GDM1 (cell line): ENCODE results near the gene SCP2D1.
A peak's percentile ranks its signal among the peaks of the same experiment; 100 is the strongest.
"Not testable (repeated sequence)": the region's sequence is repeated elsewhere in the genome, so short reads cannot be mapped to it uniquely, and the experiment has no call there.

ENCODE experiments used
- DNase-seq: peaks from one replicate; lab custom pipeline; 2025; lab: John Stamatoyannopoulos, UW

Gene SCP2D1

DNA sequence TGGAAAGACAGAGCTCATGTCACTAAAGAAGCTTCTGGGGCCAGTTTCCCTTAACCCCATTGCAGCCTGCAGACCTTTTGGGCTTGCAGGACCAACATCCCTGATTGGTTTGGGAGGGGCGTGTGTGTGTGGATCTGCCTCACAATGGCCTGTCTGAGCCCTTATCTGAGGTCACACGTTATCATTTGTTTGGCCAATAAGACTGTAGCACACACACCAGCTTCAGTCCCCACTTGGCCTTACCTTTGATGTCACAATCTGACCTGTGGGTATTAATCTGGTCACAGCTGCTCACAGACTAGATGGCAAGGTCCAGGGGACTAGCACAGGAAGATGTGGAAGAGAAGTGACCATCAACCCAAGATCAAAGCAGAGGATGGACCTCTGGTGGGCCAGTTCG is at the start of gene SCP2D1:
Gene SCP2D1, plus strand, starts transcription at position 301 of the 400 bp plus-strand sequence. Its CDS starts 33 bp downstream, at position 334.
- no peak for DNase-seq

DNA sequence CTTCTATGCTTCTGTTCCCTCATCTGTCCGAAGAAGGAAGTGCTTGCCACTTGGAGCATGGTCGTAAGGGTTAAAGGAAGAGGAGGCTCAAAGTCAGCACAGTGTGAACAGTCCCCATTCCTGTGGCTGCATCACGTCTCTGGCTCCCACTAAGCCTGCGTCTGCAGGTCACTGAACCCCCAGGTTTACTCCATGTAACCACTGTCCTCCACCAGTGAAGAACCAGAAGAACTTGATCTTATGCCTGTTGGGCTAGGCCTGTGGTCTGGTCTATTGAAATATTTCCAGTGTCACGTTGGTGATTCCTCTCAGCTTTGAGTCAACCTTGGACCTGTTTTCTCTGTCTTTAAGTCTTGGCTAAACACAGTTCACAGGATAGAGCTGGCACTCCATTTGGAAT is 45.9 kb upstream of the SCP2D1 start:
- no peak for DNase-seq

DNA sequence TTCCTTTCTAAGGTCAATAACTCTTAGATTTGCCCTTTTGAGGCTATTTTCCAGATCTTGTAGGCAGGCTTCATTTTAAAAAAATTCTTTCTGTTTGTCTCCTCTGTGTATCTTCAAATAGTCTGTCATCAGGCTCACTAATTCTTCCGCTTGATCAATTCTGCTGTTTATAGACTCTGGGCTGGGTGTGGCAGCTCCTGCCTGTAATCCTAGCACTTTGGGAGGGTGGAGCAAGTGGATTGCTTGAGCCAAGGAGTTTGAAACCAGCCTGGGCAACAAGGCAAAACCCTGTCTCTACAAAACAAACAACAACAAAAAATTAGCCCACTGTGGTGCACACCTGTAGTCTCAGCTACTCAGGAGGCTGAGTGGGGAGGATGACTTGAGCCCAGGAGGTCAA is 40.0 kb upstream of the SCP2D1 start:
- no peak for DNase-seq

DNA sequence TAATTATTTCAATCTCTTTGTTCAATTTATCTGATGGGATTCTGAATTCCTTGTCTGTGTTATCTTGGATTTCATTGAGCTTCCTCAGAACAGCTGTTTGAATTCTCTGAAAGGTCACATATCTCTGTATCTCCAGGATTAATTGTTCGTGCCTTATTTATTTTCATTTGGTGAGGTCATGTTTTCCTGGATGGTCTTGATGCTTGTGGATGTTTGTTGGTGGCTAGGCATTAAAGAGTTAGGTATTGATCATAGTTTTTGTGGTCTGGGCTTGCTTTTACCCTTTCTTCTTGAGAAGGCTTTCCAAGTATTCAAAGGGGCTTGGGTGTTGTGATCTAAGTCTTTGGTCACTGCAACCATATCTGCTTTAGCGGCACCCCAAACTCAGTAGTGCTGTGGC is 39.4 kb upstream of the SCP2D1 start:
- no peak for DNase-seq

DNA sequence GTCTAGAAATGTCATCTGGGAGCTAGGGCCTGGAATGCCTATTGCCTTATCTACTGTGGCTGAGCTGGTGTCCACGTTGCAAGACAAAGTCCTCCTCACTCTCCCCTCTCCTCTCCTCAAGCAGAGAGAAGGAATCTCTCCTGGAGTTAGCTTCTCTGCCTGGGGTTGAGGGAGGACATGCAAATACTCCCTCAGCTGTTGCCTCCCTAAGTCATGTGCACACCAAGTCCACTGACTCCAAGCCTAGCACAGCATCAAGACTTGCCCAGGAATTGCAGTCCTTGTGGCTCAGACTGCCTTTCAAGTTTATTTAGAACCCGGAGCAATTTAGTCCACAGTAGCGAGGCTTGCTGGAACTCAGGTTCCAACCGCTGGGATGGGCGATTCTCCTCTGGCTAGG is 38.0 kb upstream of the SCP2D1 start:
- no peak for DNase-seq

DNA sequence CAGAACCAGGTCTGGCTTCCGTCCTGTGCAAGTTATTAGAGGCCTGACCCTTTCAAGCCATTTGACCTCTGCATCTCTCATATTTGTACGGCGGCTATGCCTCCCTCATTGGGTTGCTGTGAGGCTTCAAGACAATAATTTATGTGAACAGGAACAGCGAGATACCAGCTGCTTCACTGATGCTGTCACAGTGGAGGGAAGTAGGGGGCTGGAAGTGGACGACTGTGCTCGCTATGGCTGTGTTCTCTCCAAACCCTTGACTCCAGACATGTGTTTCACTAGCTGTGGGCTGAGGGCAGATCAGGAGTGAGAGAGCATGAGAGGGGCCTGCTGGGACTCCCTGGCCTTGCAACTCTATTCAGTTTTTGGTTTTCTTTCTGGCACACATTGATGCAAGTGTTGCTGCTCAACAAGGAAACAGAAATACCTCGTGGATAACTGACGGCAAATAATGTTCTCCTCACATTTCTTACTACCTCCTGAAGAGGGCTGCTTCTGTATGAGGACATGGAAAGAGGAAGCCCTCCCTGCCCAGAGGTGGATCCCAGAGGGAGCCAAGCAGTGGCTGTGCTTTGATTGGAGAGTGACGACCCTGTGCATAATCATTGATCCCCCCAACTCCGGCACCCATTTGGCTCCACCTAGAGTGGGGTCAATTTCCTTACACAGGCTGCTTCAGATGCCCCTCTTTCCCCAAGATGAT is 34.7 kb upstream of the SCP2D1 start:
- DNase-seq = no peak

DNA sequence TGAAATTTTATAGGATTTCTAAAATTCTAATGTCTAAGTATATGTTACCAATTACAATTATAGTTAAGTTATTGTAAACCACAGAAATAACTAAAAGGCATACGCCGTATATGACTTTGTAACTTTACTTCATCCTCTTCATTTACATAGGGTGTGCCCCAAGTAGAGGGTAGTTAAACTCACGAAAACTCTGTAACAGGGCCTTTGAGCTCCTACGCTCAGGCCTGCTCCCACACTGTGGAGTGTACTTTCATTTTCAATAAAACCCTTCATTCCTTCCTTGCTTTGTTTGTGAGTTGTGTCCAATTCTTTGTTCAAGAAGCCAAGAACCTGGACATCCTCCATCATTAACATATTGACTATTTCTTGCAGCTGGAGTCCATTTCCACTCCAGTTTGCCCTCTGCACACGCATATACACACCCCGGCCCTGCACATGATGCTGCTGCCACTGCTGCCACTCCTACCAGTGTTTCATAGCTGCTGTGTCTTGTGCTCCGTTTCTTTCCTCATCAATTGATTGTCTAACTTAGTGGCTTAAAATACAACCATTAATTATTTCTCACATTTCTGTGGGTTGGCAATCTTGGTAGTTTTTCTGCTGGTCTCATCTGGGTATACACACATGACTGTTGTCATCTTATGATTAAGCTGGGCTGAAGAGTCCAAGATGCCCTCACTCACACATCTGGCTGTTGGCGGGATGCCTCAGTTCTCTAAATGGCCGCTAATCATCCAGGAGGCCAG is 33.0 kb upstream of the SCP2D1 start:
- no peak for DNase-seq

DNA sequence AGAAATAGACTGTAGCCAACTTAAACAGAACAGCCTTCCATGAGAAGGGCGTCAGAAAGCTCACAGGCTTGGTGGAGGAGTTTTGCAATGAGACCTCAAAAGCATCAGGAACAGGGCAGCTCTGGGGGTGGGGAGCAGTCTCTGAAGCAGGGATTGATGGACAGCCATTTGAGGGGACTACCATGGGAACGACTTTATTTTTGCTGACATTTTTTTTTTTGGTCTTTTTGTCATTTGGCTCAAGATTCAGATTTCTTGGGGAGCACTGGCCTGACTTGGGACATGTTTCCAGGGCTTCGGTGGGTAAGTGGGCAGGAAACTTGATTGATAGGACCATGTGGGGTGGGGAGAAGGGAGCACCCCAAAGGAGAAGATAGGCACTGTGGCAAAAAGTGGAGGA is 32.1 kb upstream of the SCP2D1 start:
- DNase-seq = no peak

DNA sequence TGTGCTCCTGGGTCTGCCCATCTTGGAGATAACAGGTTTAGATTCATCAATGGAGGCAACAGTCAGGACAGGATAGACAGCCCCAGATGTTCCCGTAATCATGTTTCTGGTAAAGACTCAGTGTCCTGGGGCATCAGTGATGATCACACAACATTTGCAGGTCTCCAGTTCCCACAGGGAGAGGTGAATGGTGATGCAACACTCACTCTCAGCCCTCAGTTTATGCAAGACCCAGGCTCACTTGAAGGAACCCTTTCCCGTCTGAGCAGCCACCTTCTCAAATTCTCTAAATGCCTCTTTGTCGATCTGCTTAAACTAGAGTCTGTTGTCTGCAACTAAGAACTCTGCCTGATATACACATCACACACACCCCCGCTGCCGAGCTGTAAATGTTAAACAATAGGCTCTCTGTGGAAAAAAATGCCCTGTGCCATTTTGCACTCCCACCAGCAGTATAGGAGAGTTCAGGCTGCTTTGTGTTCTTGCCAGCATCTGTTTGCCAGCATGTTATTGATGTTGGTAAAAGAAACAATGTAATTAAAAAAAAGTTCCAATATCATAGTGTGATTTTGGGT is 30.1 kb upstream of the SCP2D1 start:
- DNase-seq = no peak

DNA sequence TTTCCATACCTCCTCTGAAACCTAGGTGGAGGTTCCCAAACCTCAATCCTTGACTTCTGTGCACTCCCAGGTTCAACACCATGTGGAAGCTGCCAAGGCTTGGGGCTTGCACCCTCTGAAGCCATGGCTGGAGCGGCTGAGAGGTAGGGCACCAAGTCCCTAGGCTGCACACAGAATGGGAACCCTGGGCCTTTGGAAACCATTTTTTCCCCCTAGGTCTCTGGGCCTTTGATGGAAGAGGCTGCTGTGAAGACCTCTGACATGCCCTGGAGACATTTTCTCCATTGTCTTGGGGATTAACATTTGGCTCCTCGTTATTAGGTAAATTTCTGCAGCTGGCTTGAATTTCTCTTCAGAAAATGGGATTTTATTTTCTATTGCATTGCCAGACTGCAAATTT is 26.5 kb upstream of the SCP2D1 start:
- not testable (repeated sequence) for DNase-seq

DNA sequence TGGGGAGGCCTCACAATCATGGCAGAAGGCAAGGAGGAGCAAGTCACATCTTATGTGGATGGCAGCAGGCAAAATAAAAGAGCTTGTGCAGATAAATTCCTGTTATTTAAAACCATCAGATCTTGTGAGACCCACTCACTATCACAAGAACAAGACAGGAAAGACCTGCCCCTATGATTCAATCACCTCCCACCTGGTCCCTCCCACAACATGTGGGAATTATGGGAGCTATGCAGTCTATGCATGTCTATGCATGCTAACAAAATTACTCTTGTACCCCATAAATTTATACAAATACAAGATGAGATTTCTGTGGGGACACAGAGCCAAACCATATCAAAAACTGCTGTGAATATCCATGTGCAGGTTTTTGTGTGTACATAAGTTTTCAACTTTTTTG is 25.6 kb upstream of the SCP2D1 start:
- DNase-seq = no peak

DNA sequence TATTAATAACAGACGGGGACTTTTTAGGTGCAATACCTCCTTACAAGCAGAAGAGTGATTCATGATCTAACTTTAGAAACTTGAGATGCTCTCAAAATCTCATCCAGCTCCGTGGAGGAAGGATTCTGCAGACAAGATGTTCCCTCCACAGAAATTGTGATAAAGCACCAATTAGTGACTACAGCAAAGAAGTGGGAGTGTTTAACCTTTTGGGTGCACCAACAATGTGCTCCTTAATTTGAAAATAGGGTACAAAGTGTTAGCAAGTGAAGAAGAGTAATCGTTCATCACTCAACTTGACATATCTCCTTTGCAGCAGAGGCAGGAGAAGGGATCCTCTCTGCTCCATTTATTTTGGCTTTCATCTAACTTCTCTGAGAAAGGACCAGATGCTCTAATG is 22.8 kb upstream of the SCP2D1 start:
- no peak for DNase-seq

DNA sequence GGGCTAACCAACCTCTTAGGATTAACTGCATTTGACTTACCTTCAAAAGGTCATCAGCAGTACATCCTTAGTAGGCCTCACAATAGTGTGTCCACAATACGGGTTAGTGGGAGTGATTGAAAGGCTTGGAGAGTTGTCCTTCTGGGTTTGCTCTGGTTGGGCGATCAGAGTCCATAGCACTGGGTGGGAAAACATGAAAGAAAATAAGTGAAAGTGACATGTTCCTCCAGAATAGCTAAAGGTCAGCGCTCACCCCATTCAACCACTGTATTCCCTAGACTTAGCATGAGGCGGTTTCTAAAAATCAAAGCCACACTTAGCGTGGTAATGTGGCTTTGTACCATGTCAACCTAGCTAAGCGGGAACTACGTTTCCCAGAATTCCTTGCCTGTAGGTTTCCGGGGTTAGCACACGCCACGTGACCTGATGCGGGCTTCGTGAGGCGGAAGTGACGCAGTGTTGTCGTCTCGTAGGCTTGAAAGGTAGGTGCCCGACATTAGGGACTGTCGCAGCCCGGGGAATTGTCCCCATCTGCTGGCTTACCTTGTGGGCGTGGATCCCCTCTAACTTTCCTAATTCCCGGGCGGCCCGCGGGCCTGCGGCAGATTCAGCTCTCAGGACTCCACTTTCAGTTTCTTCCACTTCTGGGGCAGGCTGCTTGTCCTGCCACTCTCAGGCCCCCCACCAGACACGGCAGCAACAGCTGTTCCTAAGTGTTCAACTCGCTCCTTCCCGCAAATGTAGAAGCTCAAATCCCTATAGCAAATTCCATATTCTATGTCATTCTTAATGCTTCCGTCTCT is 19.8 kb upstream of the SCP2D1 start:
- peak; percentile 80 for DNase-seq

DNA sequence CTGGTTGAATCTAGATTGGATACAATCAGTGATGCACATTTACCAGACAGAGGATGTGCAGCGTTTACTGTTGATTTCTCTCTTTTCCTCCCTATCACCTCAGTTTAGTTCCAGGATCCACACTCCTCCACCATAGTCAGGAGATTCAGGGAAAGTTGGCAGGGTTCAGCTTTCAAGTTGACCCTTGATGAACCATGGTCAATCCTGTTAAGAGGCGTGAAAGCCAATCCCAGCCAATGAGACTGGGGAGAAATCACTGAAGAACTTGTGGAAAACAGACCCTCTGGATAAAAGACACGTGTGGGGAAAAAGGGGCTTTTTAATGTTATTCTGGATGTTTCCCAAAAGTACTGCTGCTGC is 19.2 kb upstream of the SCP2D1 start:
- no peak for DNase-seq

DNA sequence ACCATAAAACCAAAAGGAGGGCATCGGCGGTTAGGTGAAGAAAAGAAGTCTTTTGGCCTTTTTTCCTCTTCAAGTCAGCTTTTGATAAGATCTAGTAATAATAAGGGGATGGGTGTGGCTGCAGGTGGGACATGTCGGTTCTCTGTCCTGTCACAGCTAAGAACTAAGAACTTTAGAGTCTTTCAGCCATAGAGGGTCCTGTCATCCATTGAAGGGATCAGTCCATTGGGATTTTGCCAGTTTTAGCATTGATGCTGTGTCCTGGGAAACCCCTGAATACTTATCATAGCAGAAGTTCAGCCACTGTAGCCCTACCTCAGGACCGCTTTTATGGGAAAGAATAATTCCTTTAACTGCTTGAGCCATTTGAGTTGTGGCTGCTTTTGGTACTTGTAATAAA is 18.2 kb upstream of the SCP2D1 start:
- no peak for DNase-seq

DNA sequence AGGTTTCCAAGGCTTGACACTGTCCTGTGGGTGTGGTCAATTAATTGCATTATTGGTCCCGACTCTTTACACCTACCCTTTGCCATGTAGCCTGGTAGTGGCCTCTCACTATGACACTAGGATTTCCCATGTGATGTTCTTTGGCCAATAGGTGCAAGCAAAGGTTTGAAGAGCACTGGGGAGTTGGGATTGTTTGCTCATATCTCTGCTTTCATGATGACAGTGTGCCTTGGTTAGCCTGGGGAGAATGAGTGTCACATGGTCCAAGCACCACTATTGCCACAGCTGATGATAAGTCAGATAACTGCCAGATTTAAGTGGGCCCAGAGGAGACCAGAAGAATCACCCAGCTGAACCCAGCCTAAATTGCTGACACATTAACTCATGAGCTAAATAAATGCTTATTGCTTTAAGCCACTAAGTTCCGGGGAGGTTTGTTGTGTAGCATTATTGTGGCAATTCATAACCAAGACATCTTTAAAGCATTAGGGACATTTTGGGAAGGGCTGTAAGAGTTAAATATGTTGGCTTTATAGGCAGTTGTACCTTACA is 17.2 kb upstream of the SCP2D1 start:
- DNase-seq = no peak

DNA sequence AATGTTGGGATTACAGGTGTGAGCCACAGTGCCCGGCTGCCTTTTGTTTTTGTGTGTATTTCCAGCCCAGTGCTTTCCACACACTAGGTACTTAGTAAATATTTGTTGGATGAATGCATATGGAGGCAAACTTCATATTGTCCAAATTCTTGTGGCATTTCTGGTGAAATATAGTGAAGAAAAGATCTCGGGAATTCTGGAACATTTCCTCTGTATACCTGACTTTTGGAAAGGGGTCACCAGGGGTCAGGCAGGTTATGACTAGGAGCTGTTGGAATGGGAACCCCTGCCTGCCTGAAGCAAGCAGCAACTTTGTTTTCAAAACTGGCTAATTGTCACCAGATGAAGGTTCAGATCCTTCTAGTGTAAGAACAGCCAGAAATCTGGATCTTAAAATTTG is 12.1 kb upstream of the SCP2D1 start:
- DNase-seq = no peak

DNA sequence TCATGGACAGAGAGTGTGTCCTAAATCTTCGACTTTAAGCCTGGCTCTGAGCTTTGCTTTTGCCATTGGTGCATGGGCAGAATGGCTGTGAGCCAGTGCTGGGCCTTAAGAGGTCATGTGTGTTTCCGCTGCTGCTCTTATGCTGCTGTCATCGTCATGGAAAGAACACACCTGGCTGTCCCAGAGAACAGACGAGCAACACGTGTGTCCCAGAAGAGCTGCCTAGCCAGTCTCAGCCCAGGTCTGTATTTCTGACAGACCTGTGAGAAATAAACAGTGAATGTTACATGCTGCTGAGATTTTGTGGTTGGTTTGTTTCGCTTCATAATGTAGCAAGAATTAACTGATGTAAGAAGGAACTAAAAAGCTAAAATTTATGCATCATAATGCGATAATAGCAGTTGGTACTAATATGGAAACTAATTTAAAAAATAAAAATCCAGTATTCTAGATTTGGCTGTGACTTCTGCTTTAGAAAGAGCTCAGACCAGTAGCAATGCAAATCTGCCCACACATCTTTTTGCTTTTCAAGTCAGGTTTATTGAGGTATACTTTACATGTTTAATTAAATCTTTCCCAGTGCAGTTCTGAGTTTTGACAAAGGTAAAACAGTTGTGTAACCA is 11.5 kb upstream of the SCP2D1 start:
- no peak for DNase-seq

DNA sequence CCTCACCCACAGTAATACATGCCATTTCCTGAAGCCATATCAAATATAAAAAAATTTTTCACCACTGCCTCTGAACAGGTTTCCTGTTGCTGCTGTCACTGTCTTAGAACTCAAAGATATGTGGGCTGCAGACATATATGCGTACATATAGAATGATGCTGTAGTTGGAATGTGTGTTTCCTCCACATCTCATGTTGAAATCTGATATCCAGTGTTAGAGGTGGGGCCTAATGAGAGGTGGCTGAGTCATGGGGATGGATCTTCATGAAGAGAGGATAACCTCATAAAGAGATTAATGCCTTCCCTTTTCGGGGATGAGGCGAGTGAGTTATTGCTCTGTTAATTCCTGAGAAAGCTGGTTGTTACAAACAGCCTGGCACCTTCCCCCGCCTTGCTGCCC is 7.7 kb upstream of the SCP2D1 start:
- DNase-seq = no peak

DNA sequence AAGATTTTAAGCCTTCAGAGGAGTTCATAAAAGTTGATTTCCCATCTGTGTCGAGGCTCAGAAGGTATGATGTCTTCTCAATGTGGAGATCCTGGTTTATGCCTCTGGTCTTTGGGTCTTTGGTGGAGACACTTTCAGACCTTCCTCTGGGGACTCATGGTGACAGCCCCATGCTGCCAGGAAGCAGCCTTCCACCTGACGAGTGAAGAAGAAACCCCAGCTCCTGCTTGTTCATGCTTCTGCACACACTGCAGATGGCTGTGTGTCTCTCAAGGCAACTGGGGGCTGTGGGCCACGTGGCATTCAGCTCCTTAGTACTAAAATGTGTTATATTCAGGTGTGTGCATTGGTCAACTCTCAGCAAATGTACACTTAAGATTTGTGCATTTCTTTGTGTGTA is 4.9 kb upstream of the SCP2D1 start:
- DNase-seq = no peak

DNA sequence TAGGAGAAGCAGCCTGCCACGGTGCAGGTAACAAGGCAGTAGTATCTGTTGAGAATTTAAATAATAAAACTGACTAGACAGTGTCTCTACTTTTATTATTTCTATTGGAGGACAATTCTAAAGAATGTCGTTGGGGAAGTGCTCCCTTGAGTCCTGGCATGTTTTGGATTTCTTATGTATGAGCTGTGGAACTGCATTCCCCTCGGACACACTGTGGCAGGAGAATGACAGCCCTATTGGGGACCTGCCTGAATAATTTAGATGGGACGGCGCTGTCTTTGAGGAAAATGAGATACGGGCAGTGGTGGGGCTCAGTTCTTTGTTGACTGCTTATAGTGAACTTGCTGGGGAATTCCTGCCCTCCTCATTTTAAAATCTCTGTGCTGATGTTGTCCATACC is 2.4 kb upstream of the SCP2D1 start:
- no peak for DNase-seq

DNA sequence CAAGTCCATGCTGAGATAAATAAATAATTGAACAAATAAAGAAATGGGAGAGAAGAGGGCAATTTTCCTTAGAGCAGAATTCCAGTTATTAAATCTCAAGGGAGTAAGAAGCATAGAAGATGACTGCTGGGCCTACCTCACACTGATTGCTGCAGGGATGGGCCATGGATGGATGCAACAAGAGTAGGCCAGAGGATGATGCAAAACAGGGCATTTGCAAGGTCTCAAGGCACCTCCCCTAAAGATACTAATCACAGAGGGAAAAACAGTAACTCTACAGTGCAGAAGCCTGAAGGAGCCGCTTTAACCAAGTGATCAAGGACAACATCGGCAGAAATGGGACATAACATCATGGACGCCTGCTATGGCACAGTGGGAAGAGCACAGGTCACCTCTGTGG is 1.7 kb upstream of the SCP2D1 start:
- DNase-seq = no peak
